Measurements from ENCODE around the gene AHCYL1.

GRCh38 chr1:110002695-110003094, 18.1 kb downstream of the AHCYL1 start:
- TF ChIP-seq CTCF (IDR thresholded peaks at IDR 0.05) (no peak), POLR2A (IDR thresholded peaks at IDR 0.05) (no peak)

Measured in esophagus squamous epithelium (tissue), 4 donors.